GOT3 (cell line): ENCODE results near the gene LILRA5.
"Not testable (repeated sequence)": the region's sequence is repeated elsewhere in the genome, so short reads cannot be mapped to it uniquely, and the experiment has no call there.

Experiments used
- DNase-seq: peaks from one replicate; lab custom pipeline; 2025; ENCODE audit warnings: mixed read lengths; lab: John Stamatoyannopoulos, UW

Gene LILRA5

GRCh38 chr19:54302257-54302656 lies 10.7 kb downstream of the LILRA5 start:
- no peak for DNase-seq

GRCh38 chr19:54299515-54299914 lies 13.5 kb downstream of the LILRA5 start:
- DNase-seq, result no peak

GRCh38 chr19:54299126-54299498 lies 13.9 kb downstream of the LILRA5 start:
- no peak for DNase-seq

- no peak for DNase-seq
Observed at GRCh38 chr19:54298357-54299125, 14.4 kb downstream of the LILRA5 start.

- no peak for DNase-seq
Observed at GRCh38 chr19:54297759-54298305, 15.1 kb downstream of the LILRA5 start.

GRCh38 chr19:54294539-54294938 lies 18.4 kb downstream of the LILRA5 start:
- DNase-seq, result no peak

- not testable (repeated sequence) for DNase-seq
Observed at GRCh38 chr19:54289160-54289559, 23.8 kb downstream of the LILRA5 start.

GRCh38 chr19:54287456-54287855 lies 25.5 kb downstream of the LILRA5 start:
- no peak for DNase-seq

- not testable (repeated sequence) for DNase-seq
Observed at GRCh38 chr19:54286283-54286682, 26.7 kb downstream of the LILRA5 start.

GRCh38 chr19:54285427-54286056 lies 27.4 kb downstream of the LILRA5 start:
- not testable (repeated sequence) for DNase-seq

- DNase-seq, result no peak
Observed at GRCh38 chr19:54282686-54283470, 30.1 kb downstream of the LILRA5 start.

GRCh38 chr19:54281729-54282075 lies 31.3 kb downstream of the LILRA5 start:
- DNase-seq, result not testable (repeated sequence)

- DNase-seq, result no peak
Observed at GRCh38 chr19:54281007-54281728, 31.8 kb downstream of the LILRA5 start, which contains the start of gene LILRB2. LILRB2 (minus strand) TSS chr19:54281110; CDS start chr19:54280496, 614 bp downstream.

GRCh38 chr19:54280441-54280840 lies 32.5 kb downstream of the LILRA5 start:
- not testable (repeated sequence) for DNase-seq

GRCh38 chr19:54280025-54280424 lies 32.9 kb downstream of the LILRA5 start:
- not testable (repeated sequence) for DNase-seq

- no peak for DNase-seq
Observed at GRCh38 chr19:54279406-54279962, 33.5 kb downstream of the LILRA5 start.

- DNase-seq, result not testable (repeated sequence)
Observed at GRCh38 chr19:54278571-54279195, 34.3 kb downstream of the LILRA5 start.

GRCh38 chr19:54278056-54278455 lies 34.9 kb downstream of the LILRA5 start:
- DNase-seq, result not testable (repeated sequence)

GRCh38 chr19:54277111-54277615 lies 35.8 kb downstream of the LILRA5 start:
- not testable (repeated sequence) for DNase-seq

- no peak for DNase-seq
Observed at GRCh38 chr19:54275951-54276350, 37.0 kb downstream of the LILRA5 start.

GRCh38 chr19:54274516-54274915 lies 38.5 kb downstream of the LILRA5 start:
- DNase-seq, result not testable (repeated sequence)
